HepG2 (cell line): ENCODE data around the gene PNPLA2. TPM values are rescaled to one million over a fixed set of nuclear protein-coding genes. Genes with fewer than 3 reads are reported as not detected.

ENCODE experiments used
- ATAC-seq: fragments of 200-7000 bp; cut with Tn5 transposase; 3 replicates; pipeline ENCODE4 v1.9.1; 2020; ENCODE audit warnings: mild to moderate bottlenecking, moderate library complexity
- BruUV-seq: library from RNA; stranded (reverse); fragments of 400-500 nt; replicated peaks from 2 replicates; lab custom pipeline; 2021; lab: Mats Ljungman, UMichigan
- CTCF ChIA-PET: fragments of 300-600 bp; formaldehyde crosslinking; extraction: SDS; loops from one replicate; lab custom pipeline; 2021; ENCODE audit warnings: low total read pairs, inconsistent platforms, low intra/inter-chr PET ratio; lab: Yijun Ruan, JAX
- POLR2A ChIA-PET: fragments of 350-600 bp; sonication (Branson Sonifier 250); formaldehyde crosslinking; loops from one replicate; lab custom pipeline; 2020; ENCODE audit warnings: antibody characterized with exemption, inconsistent platforms; lab: Yijun Ruan, JAX
- DNase-seq: peaks from one replicate; pipeline ENCODE4 v3.0.0-alpha.2; 2015; ENCODE audit warnings: low spot score
- FAIRE-seq: peaks from 3 replicates; lab custom pipeline; 2011; peaks lifted over from hg19 to GRCh38; lab: Jason Lieb, UNC
- H2AFZ ChIP-seq: one replicate; pipeline ENCODE4 v1.6.1; 2011; ENCODE audit warnings: low read length, inconsistent platforms
- H3K27ac ChIP-seq: fragments of 300-600 bp; 3 replicates; pipeline ENCODE4 v1.8.0; 2011; ENCODE audit warnings: mixed run types, mild to moderate bottlenecking, mixed read lengths, low read length, inconsistent platforms; ENCODE audit not compliant: insufficient read depth; ENCODE audit errors: extremely low read length
- H3K27me3 ChIP-seq, 2 experiments: fragments of 200-600 bp in 1 of 2; 2 replicates in 1 of 2; 3 replicates in 1 of 2; pipeline versions ENCODE4 v1.6.0 to v1.8.0; 2011; ENCODE audit warnings: low read length in 2 of 2, mild to moderate bottlenecking in 2 of 2, moderate library complexity in 2 of 2, inconsistent platforms in 1 of 2; ENCODE audit not compliant: insufficient read depth in 2 of 2, control insufficient read depth in 1 of 2
- H3K36me3 ChIP-seq, 2 experiments: fragments of 200-600 bp in 1 of 2; replicated peaks in 1 of 2; 2 replicates in 1 of 2; 3 replicates in 1 of 2; pipeline versions ENCODE4 v1.5.1 to v1.8.0; 2011; ENCODE audit warnings: low read length in 2 of 2, inconsistent platforms in 1 of 2; ENCODE audit not compliant: insufficient read depth in 2 of 2, control insufficient read depth in 1 of 2
- H3K4me1 ChIP-seq: 2 replicates; pipeline ENCODE4 v1.5.1; 2012; ENCODE audit warnings: low read length, inconsistent platforms; ENCODE audit not compliant: insufficient read depth
- H3K4me2 ChIP-seq: 2 replicates; pipeline ENCODE4 v1.6.0; 2011; ENCODE audit warnings: low read depth, low read length, inconsistent platforms
- H3K4me3 ChIP-seq, 3 experiments: fragments of 200-600 bp in 1 of 3; sonication (generic), shearing (Covaris generic) in 1 of 3; replicated peaks in 1 of 3; 2 replicates each; pipeline ENCODE4 v1.5.1; 2011 to 2016; ENCODE audit warnings: low read length in 3 of 3, inconsistent platforms in 2 of 3, low read depth in 2 of 3, mild to moderate bottlenecking in 2 of 3, control low read depth in 1 of 3, mixed read lengths in 1 of 3; ENCODE audit not compliant: insufficient read depth in 1 of 3
- H3K79me2 ChIP-seq: one replicate; pipeline ENCODE4 v1.6.1; 2011; ENCODE audit warnings: low read length, inconsistent platforms; ENCODE audit not compliant: insufficient read depth
- H3K9ac ChIP-seq: 2 replicates; pipeline ENCODE4 v1.6.0; 2011; ENCODE audit warnings: mild to moderate bottlenecking, low read depth, low read length, inconsistent platforms; ENCODE audit not compliant: insufficient read depth
- H3K9me3 ChIP-seq: 2 replicates; pipeline ENCODE4 v1.5.1; 2012; ENCODE audit warnings: mild to moderate bottlenecking, low read length
- H4K20me1 ChIP-seq: 2 replicates; pipeline ENCODE4 v1.6.0; 2011; ENCODE audit warnings: inconsistent platforms, mild to moderate bottlenecking, low read length, moderate library complexity; ENCODE audit not compliant: insufficient read depth
- AGO2 ChIP-seq: fragments of 200-400 bp; formaldehyde crosslinking; optimal IDR thresholded peaks from 2 replicates; pipeline ENCODE3; 2017; ENCODE audit warnings: mild to moderate bottlenecking, low read depth, low read length, moderate library complexity
- RBFOX2 ChIP-seq: fragments of 200-400 bp; formaldehyde crosslinking; IDR thresholded peaks from 2 replicates; pipeline ENCODE4 v1.6.1; 2017; ENCODE audit warnings: low read depth, mild to moderate bottlenecking, low read length
- ZFP82 ChIP-seq: sonication (generic); formaldehyde crosslinking; IDR thresholded peaks from 2 replicates; pipeline ENCODE4 v1.5.1; 2020; ENCODE audit warnings: mild to moderate bottlenecking, missing genetic modification reagents, borderline replicate concordance
- ZNF768 ChIP-seq: sonication (generic); formaldehyde crosslinking; IDR thresholded peaks from 2 replicates; pipeline ENCODE4 v1.4.0; 2020; ENCODE audit warnings: missing genetic modification reagents
- WGBS: methylation state at CpG from one replicate; pipeline ENCODE4 v1.1.6; 2017; ENCODE audit warnings: low lambda C conversion rate; 5-methylcytosine and 5-hydroxymethylcytosine counted together
- in situ Hi-C: cut with HindIII; loops from 2 replicates; pipeline ENCODE4 v1.10.0; 2017; ENCODE audit warnings: low pct_unique_long_range_greater_than_20kb; ENCODE audit not compliant: extremely low pct_ligation_motif_present
- intact Hi-C: fragments of 100-400 bp; cut with micrococcal nuclease; formaldehyde crosslinking; loops from one replicate; pipeline ENCODE4 v1.10.0; 2022; ENCODE audit not compliant: unreplicated experiment
- polyA plus RNA-seq, 8 experiments: library from polyadenylated mRNA; depleted of rRNA in 3 of 8; stranded (reverse) in 7 of 8; unstranded in 1 of 8; fragments of >200 nt; fragmentation: Illumina TruSeq in 4 of 8; extraction: Trizol in 4 of 8; gene quantifications; 2 replicates each; pipeline versions ENCODE4 v1.2.1 to v1.2.3, GENCODE V29; 2011 to 2016; ENCODE audit warnings: low read depth in 4 of 8, missing spikeins in 1 of 8, mixed read lengths in 1 of 8; ENCODE audit not compliant: insufficient read depth in 1 of 8
- total RNA-seq, 5 experiments: library from RNA; depleted of rRNA; stranded (reverse); fragments of >200 nt; fragmentation: Illumina TruSeq; extraction: Trizol; gene quantifications; 2 replicates each; pipeline ENCODE4 v1.2.3, GENCODE V29; 2016; ENCODE audit warnings: low read depth in 1 of 5
- TF ChIP-seq, protein P1 (sequence below), 2 experiments: fragments of 450-650 bp in 1 of 2; sonication (generic) in 1 of 2; formaldehyde crosslinking in 1 of 2; IDR thresholded peaks; 2 replicates each; pipeline versions ENCODE4 v1.6.1 to v1.8.0; 2016 to 2022; ENCODE audit warnings: antibody characterized with exemption in 1 of 2, mild to moderate bottlenecking in 1 of 2, missing genetic modification reagents in 1 of 2
- TF ChIP-seq, protein P2 (sequence below): sonication (generic); formaldehyde crosslinking; IDR thresholded peaks from 2 replicates; pipeline ENCODE4 v1.4.0; 2020; ENCODE audit warnings: missing genetic modification reagents
- TF ChIP-seq, protein P3 (sequence below): fragments of 450-650 bp; IDR thresholded peaks from 2 replicates; pipeline ENCODE4 v1.6.1; 2016

PNPLA2 gene
- total and polyA plus RNA-seq, 2 of the 13 experiments (the other 11 are each of a cell fraction or from before 2014, with no cell fraction given) = 10.5 to 43.2 TPM

DNA sequence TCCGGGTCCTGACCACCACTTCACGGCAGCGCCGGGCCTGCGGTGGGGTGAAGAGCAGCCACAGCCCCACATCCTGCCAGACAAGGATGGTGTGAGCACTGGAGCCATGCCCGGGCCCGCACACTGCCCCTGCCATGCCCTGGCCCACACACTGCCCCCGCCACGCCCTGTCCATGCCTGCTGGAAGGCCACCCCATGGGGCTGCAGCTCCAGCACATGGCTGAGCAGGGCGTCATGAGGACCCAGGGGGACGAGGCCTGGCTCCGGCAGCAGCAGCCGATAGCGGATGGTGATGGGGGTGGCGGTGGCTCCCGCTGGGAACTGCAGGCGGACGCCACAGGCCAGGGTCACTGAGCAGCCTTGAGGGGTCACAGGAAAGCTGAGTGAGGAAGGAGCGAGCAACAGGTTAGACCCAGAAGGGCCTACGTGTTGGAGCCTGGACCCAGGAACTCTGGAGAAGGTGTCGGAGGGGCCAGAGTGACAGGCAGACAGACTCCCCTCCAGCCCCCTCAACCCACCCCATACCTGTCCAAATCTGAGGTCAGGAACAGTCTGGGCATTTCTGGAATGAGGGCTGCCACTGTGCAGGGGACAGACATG, 16.6 kb upstream of the PNPLA2 start:
- FAIRE-seq = no peak

More for the DNA sequence above, 16.6 kb upstream of the PNPLA2 start:
- H3K9ac ChIP-seq = no peak overlapping the region
- no peaks in the 10 kb centered on the region; a peak in 1 of 5 replicates for H3K27me3 ChIP-seq
- peaks cover 14% of the 10 kb centered on the region for H3K79me2 ChIP-seq
- 97% methylated on average over 12 of the region's 21 CpGs for WGBS
- H3K9me3 ChIP-seq = no peaks in the 10 kb centered on the region
- ChIA-PET POLR2A (no interaction called here), CTCF (no interaction called here)
- peaks cover 25% of the 10 kb centered on the region for H3K4me1 ChIP-seq
- H2AFZ ChIP-seq = no peak overlapping the region
- ATAC-seq (no peak), DNase-seq (no peak)
- H3K27ac ChIP-seq = no peak overlapping the region
- H3K4me2 ChIP-seq = no peak overlapping the region
- H3K36me3 ChIP-seq = peaks cover 7 to 8% of the 10 kb centered on the region in 2 experiments; a peak in 3 of 5 replicates
- in situ Hi-C loops = no loop called here
- H4K20me1 ChIP-seq = no peaks in the 10 kb centered on the region
- TF ChIP-seq ZNF768 (peak; percentile 38; the same call in 1 of the 2 replicates), ZFP82 (CRISPR knock-in tag) (no peak), AGO2 (peak; percentile 8), RBFOX2 (peak; percentile 31; the same call in 1 of the 2 replicates)
- TF ChIP-seq, protein P1, sequence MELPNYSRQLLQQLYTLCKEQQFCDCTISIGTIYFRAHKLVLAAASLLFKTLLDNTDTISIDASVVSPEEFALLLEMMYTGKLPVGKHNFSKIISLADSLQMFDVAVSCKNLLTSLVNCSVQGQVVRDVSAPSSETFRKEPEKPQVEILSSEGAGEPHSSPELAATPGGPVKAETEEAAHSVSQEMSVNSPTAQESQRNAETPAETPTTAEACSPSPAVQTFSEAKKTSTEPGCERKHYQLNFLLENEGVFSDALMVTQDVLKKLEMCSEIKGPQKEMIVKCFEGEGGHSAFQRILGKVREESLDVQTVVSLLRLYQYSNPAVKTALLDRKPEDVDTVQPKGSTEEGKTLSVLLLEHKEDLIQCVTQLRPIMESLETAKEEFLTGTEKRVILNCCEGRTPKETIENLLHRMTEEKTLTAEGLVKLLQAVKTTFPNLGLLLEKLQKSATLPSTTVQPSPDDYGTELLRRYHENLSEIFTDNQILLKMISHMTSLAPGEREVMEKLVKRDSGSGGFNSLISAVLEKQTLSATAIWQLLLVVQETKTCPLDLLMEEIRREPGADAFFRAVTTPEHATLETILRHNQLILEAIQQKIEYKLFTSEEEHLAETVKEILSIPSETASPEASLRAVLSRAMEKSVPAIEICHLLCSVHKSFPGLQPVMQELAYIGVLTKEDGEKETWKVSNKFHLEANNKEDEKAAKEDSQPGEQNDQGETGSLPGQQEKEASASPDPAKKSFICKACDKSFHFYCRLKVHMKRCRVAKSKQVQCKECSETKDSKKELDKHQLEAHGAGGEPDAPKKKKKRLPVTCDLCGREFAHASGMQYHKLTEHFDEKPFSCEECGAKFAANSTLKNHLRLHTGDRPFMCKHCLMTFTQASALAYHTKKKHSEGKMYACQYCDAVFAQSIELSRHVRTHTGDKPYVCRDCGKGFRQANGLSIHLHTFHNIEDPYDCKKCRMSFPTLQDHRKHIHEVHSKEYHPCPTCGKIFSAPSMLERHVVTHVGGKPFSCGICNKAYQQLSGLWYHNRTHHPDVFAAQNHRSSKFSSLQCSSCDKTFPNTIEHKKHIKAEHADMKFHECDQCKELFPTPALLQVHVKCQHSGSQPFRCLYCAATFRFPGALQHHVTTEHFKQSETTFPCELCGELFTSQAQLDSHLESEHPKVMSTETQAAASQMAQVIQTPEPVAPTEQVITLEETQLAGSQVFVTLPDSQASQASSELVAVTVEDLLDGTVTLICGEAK (IDR thresholded peaks at IDR 0.05) = no peak
- TF ChIP-seq, protein P1 (CRISPR knock-in tag; IDR thresholded peaks at IDR 0.05) = no peak
- TF ChIP-seq, protein P2, sequence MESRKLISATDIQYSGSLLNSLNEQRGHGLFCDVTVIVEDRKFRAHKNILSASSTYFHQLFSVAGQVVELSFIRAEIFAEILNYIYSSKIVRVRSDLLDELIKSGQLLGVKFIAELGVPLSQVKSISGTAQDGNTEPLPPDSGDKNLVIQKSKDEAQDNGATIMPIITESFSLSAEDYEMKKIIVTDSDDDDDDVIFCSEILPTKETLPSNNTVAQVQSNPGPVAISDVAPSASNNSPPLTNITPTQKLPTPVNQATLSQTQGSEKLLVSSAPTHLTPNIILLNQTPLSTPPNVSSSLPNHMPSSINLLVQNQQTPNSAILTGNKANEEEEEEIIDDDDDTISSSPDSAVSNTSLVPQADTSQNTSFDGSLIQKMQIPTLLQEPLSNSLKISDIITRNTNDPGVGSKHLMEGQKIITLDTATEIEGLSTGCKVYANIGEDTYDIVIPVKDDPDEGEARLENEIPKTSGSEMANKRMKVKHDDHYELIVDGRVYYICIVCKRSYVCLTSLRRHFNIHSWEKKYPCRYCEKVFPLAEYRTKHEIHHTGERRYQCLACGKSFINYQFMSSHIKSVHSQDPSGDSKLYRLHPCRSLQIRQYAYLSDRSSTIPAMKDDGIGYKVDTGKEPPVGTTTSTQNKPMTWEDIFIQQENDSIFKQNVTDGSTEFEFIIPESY = peak; percentile 79
- TF ChIP-seq, protein P3, sequence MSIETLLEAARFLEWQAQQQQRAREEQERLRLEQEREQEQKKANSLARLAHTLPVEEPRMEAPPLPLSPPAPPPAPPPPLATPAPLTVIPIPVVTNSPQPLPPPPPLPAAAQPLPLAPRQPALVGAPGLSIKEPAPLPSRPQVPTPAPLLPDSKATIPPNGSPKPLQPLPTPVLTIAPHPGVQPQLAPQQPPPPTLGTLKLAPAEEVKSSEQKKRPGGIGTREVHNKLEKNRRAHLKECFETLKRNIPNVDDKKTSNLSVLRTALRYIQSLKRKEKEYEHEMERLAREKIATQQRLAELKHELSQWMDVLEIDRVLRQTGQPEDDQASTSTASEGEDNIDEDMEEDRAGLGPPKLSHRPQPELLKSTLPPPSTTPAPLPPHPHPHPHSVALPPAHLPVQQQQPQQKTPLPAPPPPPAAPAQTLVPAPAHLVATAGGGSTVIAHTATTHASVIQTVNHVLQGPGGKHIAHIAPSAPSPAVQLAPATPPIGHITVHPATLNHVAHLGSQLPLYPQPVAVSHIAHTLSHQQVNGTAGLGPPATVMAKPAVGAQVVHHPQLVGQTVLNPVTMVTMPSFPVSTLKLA = peak; percentile 75
- intact Hi-C loops = no loop called here
- H3K4me3 ChIP-seq = no peak overlapping the region
- no TSS peak for BruUV-seq
